Testis (tissue), 3 donors: Measurements from ENCODE around the gene TXNRD3. TPM values are rescaled to one million over a fixed set of nuclear protein-coding genes. Genes with fewer than 3 reads are reported as not detected.

ENCODE experiments used
- DNase-seq: peaks from one replicate; pipeline ENCODE4 v3.0.0-alpha.2; 2019
- H3K27ac ChIP-seq, 2 donors: fragments of 200-600 bp; sonication (generic); one replicate each; pipeline ENCODE4 v1.5.1; 2019
- H3K27me3 ChIP-seq: fragments of 200-600 bp; sonication (generic); one replicate; pipeline ENCODE4 v1.5.1; 2019
- H3K36me3 ChIP-seq: fragments of 200-600 bp; sonication (generic); one replicate; pipeline ENCODE4 v1.5.1; 2017; ENCODE audit warnings: low read depth; ENCODE audit errors: missing control alignments
- H3K4me1 ChIP-seq: fragments of 200-600 bp; sonication (generic); one replicate; pipeline ENCODE4 v1.5.1; 2019
- H3K4me3 ChIP-seq, 2 donors: fragments of 200-600 bp; sonication (generic); one replicate each; pipeline ENCODE4 v1.5.1; 2017 to 2019
- H3K9me3 ChIP-seq: fragments of 200-600 bp; sonication (generic); one replicate; pipeline ENCODE4 v1.5.1; 2017
- POLR2A ChIP-seq: fragments of 450-650 bp; IDR thresholded peaks from one replicate; pipeline ENCODE4 v1.6.1; 2017; ENCODE audit warnings: antibody characterized with exemption, mild to moderate bottlenecking, moderate library complexity
- WGBS, 2 donors: methylation state at CpG; one replicate each; pipeline ENCODE4 v1.1.5; 2018; 5-methylcytosine and 5-hydroxymethylcytosine counted together
- intact Hi-C: fragments of 100-400 bp; cut with DNase I; formaldehyde crosslinking; loops from one replicate; pipeline ENCODE4 v1.15.1; 2023; ENCODE audit warnings: low total_unique reads
- polyA plus RNA-seq: library from polyadenylated mRNA; stranded (reverse); fragments of 350-450 nt; fragmentation: Illumina TruSeq; extraction: RNeasy Lipid Tissue Mini Kit (QIAGEN cat#74804); gene quantifications from one replicate; pipeline ENCODE4 v1.2.3, GENCODE V29; 2014; ENCODE audit warnings: low read depth, low replicate concordance; ENCODE audit not compliant: insufficient read depth
- total RNA-seq, 2 donors: library from RNA; depleted of rRNA; stranded (reverse); fragments of >200 nt; gene quantifications; one replicate each; pipeline ENCODE4 v1.2.3, GENCODE V29; 2016
- TF ChIP-seq, protein P1 (sequence below), 3 experiments: fragments of 450-650 bp in 2 of 3; fragments of 200-600 bp in 1 of 3; sonication (generic) in 1 of 3; IDR thresholded peaks; one replicate each; pipeline ENCODE4 v1.5.1; 2016 to 2019; ENCODE audit warnings: antibody characterized with exemption in 3 of 3, mild to moderate bottlenecking in 2 of 3, moderate library complexity in 1 of 3

TXNRD3 gene
- total and polyA plus RNA-seq, 3 donors from 2014 or later = 25.7 to 67.9 (median 34.3) TPM

DNA sequence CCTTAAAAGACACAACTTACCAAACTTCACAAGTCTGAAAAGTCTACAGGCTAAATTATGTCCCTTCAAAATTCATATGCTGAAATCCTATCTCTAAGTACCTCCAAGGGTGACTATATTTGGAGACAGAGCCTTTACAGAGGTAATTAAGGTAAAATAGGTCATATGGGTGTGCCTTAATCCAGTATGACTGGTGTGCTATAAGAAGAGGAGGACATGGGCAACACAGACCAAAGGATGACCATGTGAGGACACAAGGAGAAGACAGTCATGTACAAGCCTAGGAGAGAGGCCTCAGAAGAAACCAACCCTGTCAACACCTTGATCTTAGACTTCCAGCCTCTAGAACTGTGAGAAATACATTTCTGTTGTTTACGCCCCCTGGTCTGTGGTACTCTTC is 32.2 kb downstream of the TXNRD3 start:
- no peak for TF ChIP-seq POLR2A
- TF ChIP-seq, protein P1, sequence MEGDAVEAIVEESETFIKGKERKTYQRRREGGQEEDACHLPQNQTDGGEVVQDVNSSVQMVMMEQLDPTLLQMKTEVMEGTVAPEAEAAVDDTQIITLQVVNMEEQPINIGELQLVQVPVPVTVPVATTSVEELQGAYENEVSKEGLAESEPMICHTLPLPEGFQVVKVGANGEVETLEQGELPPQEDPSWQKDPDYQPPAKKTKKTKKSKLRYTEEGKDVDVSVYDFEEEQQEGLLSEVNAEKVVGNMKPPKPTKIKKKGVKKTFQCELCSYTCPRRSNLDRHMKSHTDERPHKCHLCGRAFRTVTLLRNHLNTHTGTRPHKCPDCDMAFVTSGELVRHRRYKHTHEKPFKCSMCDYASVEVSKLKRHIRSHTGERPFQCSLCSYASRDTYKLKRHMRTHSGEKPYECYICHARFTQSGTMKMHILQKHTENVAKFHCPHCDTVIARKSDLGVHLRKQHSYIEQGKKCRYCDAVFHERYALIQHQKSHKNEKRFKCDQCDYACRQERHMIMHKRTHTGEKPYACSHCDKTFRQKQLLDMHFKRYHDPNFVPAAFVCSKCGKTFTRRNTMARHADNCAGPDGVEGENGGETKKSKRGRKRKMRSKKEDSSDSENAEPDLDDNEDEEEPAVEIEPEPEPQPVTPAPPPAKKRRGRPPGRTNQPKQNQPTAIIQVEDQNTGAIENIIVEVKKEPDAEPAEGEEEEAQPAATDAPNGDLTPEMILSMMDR (IDR thresholded peaks at IDR 0.05) = no peak
- 97 to 100% methylated on average over 1 of the region's 1 CpG for WGBS, 2 donors
- DNase-seq = no peak
- Histone ChIP-seq H3K4me3 (no peak overlapping the region), H3K4me1 (no peaks in the 10 kb centered on the region), H3K9me3 (no peaks in the 10 kb centered on the region), H3K27me3 (no peaks in the 10 kb centered on the region), H3K27ac (no peak overlapping the region), H3K36me3 (no peaks in the 10 kb centered on the region)
- intact Hi-C loops = no loop called here

DNA sequence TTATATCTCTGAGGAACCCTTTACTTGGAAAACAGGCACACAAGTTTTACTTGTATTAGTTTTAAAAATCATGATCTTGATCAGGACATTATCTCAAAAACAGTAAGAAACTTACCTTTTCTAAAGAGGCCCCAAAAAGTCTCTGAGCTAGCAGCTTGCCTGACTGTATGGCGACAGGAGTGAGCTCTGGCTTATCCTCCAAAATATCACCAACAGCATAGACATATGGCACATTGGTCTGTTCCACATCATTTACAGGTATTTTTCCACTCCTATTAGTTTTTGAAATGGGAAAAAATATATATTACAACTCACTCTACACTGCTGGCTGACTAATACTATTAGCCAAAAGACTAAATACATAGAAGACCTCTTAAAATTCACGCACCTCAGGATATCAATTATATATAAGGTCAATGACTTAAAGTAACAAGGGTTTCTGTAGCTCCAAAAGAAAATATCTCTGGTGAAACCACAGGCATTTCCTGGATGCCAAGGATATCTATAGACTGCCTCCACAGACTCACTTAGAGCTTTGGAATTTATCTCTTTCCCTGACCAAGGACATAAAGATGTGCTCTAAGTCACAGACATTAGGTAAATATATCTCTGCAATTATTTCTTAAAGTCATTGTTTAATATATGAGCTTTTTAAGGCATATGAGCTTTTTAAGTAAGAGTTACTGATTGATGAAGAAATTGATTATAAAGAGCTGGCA is 33.1 kb downstream of the TXNRD3 start:
- no peaks in the 10 kb centered on the region for H3K27me3 ChIP-seq
- no peaks in the 10 kb centered on the region for H3K9me3 ChIP-seq
- WGBS, 2 donors = 91 to 93% methylated on average over 2 of the region's 2 CpGs
- H3K36me3 ChIP-seq = no peaks in the 10 kb centered on the region
- H3K4me1 ChIP-seq = no peaks in the 10 kb centered on the region
- H3K27ac ChIP-seq = no peak overlapping the region
- H3K4me3 ChIP-seq = no peak overlapping the region
- intact Hi-C loops = no loop called here
- TF ChIP-seq, protein P1 (IDR thresholded peaks at IDR 0.05) = no peak
- TF ChIP-seq POLR2A = no peak
- no peak for DNase-seq

DNA sequence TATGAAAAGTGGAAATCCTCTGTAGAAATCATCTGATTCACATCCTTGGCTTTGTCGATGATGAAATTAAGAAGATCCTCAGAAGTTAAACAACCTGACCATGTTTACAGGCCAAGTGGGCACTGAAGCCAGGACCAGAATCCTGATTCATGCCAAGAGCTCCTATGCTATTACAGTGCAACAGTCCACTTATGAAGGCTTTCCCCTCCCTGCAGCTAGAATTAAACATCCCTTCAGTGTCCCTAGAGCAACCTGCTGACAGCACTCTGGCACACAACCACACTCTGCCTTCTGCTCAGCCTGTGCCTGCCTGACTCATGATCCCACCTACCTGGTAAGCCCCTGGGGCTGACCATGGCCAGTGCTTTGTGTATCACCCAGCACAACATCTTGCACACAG is 33.8 kb downstream of the TXNRD3 start:
- intact Hi-C loops = no loop called here
- Histone ChIP-seq H3K4me1 (no peaks in the 10 kb centered on the region), H3K27ac (no peak overlapping the region), H3K36me3 (no peaks in the 10 kb centered on the region), H3K4me3 (no peak overlapping the region), H3K27me3 (no peaks in the 10 kb centered on the region), H3K9me3 (no peaks in the 10 kb centered on the region)
- 94 to 98% methylated on average over 1 of the region's 1 CpG for WGBS, 2 donors
- DNase-seq = no peak
- TF ChIP-seq, protein P1 (IDR thresholded peaks at IDR 0.05) = no peak
- TF ChIP-seq POLR2A = no peak

DNA sequence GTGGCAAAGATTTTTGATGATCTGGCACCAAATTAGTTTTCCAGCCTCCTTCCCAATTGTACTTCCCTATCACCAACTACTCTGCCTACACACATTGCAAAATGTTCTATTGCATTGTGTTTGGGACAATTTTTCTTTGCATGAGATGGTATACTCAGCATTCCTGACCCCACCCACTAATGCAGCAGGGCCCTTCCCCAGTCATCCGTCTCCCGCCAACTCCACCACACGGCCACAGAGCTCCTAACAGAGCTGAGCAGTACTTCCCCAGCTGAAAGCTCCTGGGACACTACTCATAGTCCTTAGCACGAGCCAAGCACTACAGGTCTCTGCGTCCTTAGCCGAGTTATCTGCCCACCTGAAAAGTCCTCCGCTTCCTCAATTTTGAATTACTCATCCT is 34.2 kb downstream of the TXNRD3 start:
- H3K27ac ChIP-seq = no peak overlapping the region
- H3K9me3 ChIP-seq = no peaks in the 10 kb centered on the region
- TF ChIP-seq POLR2A = no peak
- TF ChIP-seq, protein P1 (IDR thresholded peaks at IDR 0.05) = no peak
- WGBS, 2 donors = 90 to 94% methylated on average over 7 of the region's 7 CpGs
- H3K36me3 ChIP-seq = no peaks in the 10 kb centered on the region
- no peak for DNase-seq
- no peaks in the 10 kb centered on the region for H3K27me3 ChIP-seq
- intact Hi-C loops = no loop called here
- H3K4me1 ChIP-seq = no peaks in the 10 kb centered on the region
- H3K4me3 ChIP-seq = no peak overlapping the region

DNA sequence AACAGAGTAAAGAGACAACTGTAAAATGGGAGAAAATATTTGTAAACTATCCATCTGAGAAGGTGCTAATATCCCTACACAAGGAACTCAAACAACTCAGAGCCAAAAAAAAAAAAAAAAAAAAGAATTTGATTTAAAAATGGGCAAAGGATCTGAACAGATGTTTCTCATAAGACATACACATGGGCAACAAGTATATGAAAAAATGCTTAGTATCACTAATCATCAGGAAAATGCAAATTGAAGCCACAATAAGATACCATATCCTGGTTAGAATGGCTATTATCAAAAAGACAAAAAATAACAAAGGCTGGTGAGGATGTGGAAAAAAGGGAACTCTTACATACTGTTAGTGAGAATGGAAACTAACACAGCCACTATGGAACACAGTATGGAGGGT is 36.2 kb downstream of the TXNRD3 start:
- intact Hi-C loops = no loop called here
- Histone ChIP-seq H3K4me1 (no peaks in the 10 kb centered on the region), H3K36me3 (no peaks in the 10 kb centered on the region), H3K27ac (no peak overlapping the region), H3K9me3 (no peaks in the 10 kb centered on the region), H3K4me3 (no peak overlapping the region), H3K27me3 (no peaks in the 10 kb centered on the region)
- DNase-seq = no peak
- no peak for TF ChIP-seq POLR2A
- TF ChIP-seq, protein P1 (IDR thresholded peaks at IDR 0.05) = no peak
